Measurements from ENCODE around the gene DCP1A.

DCP1A gene

DNA sequence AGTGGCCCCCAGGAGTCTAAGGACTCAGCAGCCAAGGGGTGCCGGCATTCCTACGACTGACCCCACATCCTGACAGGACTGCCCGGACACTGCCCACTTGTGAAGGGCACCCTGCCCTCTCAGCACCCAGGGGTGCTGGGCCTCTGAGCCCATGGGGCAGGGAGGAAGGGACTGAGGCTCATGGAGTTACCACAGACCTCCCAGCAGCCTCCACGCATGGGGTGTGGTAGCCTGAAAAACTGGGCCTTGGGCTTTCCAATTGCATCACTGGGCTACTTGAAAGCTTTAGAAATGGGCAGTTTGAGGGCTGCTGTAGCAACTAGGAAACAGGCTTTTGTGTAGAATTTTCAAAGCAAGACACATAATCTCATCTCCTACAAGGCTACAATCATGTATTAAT, 104.7 kb downstream of the DCP1A start:
- no peak for DNase-seq

DNA sequence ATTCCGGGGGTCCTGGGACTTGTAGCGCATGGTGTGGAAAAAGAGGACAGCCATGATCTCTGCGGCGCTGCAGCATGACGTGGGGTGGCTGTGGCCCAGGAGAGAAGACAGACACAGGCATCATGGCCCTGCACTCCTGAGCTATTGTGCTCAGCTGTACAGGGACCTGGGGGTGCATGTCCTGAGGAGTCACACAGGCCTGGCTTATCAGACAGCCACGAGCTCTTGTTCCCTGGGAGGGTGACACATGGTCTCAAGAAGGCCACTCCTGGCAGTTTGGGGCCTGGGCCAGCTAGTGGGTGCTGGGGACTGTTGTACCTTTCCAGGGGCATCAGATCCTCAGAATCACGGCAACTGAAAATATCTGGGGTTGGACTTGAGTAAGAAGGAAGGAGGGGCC, 105.2 kb downstream of the DCP1A start:
- no peak for DNase-seq

DNA sequence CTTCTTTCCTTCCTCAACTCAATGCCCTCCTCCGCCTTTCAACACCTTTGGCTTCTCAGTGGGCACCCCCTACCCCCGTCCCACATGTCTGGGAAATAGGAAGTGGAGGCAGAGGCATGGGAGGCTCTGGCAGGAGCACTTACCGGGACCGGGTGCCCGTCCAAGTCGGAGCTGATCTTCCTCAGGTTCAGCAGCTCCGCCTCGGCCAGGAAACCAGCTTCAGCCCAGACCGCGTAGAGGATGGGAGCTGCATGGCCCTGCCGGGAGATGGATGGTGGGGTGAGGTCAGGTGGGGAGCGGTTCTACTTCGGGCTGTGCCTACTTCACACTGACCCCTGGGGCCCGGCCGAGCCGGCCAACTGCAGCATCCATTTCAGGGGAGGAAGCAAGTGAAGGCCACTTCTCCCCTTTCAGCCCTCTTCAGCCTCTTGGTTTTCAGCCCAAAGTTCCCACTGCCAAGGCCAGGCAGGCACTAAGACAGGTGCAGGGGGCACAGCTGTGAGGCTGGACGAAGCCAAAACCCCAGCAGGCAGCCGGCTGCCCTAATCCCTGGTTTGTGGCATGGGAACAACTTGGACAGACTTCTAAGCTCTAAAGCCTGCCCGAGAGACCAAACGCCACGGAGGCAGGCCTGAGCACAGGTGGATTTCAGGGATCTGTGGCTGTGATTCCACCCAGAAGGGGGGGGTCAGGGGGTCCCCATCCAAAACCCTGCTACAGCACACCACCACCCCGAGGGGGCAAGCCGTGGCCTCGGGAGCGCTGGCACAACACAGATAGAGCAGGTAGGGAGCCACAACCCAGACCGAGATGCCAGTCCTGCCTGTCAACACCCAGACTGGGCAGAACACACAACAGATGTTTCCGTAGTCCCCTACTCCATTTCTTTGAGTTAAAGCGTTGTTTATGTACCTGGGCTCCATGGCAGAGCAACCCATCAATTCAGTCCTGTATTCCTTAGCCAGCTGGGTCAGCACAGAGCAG, 106.1 kb downstream of the DCP1A start:
- no peak for DNase-seq

GRCh38 chr3:53239800-53240199, 107.5 kb downstream of the DCP1A start:
- DNase-seq: no peak

GRCh38 chr3:53238886-53239285, 108.5 kb downstream of the DCP1A start:
- no peak for DNase-seq

GRCh38 chr3:53238051-53238850, 109.1 kb downstream of the DCP1A start:
- no peak for DNase-seq

DNA sequence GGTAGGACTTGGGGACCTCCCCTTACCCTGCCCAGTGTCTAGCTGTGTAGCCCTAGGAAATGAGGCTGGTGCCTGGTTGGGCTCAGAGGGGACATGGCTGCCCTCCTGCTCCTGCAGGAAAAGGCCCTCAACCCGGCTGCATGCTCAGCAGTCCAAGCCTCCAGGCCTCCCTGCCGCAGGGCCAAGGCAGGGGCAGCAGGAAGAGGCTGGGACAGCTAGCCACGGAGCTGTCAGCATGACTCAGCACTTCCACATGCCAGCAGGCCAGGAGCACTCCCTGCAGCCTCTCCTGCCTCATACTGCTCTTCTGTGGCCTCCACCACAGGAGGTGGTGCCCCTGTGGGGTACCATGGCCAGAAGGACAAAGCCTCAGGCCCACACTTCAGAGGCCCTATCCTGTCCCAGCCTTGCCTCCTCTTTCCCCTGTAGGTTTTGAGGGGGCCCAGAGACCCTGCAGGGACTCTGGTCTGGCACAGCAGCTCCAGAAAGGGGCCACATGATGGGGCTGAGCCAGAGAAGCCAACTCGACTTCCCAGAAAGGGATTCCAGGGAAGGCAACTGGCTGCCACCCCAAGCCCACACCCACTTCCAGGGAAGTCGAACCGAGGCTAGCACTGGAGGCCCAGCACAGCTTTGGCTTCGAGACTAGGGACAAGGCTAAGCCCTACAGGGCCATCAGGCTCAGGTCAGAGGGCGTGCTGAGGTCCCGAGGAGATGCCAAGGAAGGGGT, 111.1 kb downstream of the DCP1A start:
- no peak for DNase-seq

DNA sequence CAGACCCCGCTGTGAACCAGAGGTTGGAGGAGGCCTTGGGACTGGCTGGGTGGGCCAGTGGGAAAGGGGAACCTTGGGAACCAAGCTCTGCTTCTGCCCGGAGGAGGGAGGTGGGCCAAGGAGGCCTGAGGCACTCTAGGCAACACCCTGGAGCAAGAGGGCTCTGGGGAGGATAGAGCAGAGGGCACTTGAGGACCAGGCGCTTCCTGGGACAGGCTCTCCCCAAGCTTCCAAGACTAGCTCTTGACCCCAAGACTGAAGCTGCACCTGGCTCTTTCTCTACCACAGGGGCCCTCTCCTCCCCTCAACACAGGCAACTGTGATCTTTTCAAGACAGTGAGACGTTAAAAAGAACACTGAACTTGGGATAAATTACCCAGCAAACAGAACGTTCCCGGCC, 111.8 kb downstream of the DCP1A start:
- no peak for DNase-seq

DNA sequence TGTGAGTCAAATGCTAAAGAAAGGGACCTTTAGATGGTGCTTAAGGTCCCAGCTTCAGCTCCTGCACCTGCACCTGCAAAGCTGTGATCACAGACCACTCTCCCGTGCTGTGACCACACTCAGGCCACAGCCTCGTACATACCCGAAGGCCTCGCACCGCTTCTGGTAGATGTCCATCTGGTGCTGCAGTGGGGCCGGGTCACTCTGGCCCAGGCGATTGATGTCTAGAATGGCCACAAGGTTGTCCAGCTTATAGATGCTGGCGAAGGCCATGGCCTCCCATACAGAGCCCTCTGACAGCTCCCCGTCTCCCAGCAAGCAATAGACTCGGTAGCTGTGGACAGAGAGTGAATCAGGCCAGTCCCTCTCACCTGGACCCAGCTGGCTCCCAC, 112.5 kb downstream of the DCP1A start:
- DNase-seq: no peak

DNA sequence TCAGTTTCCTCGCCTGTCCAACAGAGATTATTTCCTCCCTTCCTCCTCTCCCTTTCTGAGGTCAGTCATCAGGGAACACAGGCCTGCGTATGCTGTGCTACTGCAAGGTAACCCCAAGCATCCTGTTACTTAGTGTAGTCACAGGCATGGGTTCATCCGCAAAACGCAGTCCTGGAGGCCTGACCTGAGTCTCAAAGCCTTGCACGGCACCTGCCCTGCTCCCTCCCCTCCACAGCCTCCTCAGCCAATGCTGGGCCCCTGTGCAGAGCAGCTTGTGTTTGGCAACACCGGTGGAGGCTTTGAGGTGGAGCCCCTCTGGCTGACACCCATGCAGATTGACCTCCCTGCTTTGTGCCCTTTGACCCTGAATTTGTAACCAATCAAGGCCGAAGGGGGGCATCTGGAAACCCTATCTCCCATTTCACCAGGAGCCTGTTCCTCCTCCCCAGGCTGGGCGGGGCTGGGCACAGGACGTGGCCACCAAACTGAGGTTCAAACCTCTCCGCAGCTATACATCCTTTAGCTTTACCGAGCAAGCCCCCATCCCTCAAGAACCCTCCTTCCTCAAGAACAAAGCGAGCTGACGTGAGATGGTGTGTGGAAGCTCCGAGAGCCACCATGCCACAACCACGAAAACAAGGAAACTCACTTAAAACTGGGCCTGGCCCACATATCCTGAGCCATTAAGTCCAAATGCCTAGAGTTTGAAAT, 113.1 kb downstream of the DCP1A start:
- no peak for DNase-seq
